DMS53 treated with DMSO at 0.1 percent for 48 hours (cell line): ENCODE data around the gene SLC35A3.
"Not testable (repeated sequence)": the region's sequence is repeated elsewhere in the genome, so short reads cannot be mapped to it uniquely, and the experiment has no call there.

Source experiments
- DNase-seq: peaks from one replicate; lab custom pipeline; 2025; ENCODE audit not compliant: unreplicated experiment; lab: John Stamatoyannopoulos, UW

Gene SLC35A3

GRCh38 chr1:100028765-100029164 is 59.0 kb downstream of the SLC35A3 start:
- no peak for DNase-seq

DNA sequence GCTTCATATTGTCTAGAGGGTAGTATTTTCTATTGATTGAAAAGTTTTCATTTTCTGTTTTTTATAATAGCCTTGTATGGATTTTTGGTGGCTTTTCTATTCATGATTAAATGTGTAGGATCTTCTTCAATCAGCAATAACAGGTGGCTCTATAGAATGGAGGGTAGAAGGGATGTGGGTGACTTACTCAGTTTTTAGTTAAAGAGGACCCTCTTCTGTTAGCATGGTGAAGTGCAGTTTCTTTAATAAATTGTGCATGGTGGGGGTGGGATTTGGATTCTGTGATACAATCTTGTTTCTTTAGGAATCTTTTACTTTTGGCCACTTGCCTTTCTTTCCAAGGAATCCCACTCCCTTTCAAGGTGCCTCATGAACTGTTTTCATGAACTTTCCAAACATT is 64.7 kb downstream of the SLC35A3 start:
- peak; percentile 25 for DNase-seq

DNA sequence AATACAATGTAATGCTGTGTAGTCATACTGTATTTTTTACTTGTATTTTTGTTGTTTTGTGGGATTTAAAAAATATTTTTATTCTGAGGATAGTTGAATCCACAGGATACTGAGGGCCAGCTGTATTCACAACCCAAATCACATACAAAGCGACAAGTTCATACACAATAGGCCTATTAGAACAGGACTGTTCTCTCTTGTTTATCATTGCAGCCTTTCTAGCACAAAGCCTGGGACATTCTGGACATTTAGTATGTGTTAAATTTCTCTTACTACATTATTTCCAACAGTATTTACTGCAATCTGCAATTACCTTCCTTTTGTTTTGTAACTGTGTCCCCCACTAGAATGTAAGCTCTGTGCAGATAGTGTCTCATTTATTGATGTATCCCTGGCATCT is 65.4 kb downstream of the SLC35A3 start:
- DNase-seq: no peak

- DNase-seq: peak; percentile 71
Observed at GRCh38 chr1:100036718-100037655, 67.2 kb downstream of the SLC35A3 start.

DNA sequence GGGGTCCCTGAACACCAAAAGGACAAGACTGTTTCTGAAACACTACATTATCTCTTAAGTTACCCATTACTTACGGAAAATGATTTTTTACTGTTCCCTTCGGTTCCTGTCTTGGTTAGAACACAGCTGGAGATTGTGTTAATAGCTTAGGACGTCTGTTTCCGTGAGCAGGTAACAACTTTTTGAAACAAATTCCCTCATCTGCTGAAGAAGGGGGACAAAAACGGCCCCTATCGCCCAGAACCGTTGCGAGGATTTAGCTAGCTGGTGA is 67.8 kb downstream of the SLC35A3 start:
- no peak for DNase-seq

DNA sequence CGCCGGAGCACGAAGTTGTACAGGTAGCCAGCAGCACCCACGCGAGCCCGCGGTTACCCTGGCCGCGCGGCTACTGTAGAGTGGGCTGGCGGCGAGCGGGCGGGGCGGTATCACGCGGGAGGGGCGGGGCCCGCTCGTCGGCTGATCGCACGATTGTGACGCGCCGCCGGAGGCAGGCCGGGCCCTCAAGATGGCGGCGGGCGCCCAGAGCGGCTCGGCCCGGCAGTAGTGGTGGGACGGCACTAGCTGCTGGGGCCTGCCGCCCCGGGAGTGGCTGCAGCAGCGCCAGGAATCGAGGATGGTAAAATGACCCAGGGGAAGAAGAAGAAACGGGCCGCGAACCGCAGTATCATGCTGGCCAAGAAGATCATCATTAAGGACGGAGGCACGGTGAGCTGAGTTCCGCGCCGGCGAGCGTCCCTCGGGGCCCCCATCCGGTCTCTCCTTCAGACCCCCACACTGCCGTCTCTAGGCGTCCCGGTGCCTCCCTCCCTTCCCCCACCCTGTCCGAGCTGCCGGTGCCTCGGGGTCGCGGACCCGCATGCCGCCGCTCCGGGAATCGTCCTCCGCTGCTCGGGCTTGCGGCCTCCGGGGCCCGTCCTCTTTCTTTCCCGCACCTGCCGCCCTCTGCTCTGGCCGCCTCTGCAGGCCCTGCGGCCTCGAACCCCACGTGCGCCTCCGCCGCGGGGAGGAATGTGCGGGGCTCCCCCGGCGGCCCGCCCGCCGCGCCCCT is 68.3 kb downstream of the SLC35A3 start:
- DNase-seq: peak; percentile 82

- DNase-seq: peak; percentile 53
Observed at GRCh38 chr1:100038660-100039287, 69.0 kb downstream of the SLC35A3 start.

- no peak for DNase-seq
Observed at GRCh38 chr1:100039591-100039990, 69.8 kb downstream of the SLC35A3 start.

DNA sequence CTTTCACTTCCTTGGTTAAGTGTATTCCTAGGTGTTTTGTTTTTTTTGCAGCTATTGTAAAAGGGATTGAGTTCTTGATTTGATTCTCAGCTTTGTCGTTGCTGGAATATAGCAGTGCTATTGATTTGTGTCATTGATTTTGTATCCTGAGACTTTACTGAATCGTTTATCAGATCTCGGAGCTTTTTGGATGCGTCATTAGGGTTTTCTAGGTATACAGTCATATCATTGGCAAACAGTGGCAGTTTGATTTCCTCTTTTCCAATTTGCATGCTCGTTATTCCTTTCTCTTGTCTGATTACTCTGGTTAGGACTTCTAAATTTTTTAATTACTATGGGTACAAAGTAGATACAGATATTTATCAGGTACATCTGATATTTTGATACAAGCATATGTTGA is 75.4 kb downstream of the SLC35A3 start:
- DNase-seq: no peak

DNA sequence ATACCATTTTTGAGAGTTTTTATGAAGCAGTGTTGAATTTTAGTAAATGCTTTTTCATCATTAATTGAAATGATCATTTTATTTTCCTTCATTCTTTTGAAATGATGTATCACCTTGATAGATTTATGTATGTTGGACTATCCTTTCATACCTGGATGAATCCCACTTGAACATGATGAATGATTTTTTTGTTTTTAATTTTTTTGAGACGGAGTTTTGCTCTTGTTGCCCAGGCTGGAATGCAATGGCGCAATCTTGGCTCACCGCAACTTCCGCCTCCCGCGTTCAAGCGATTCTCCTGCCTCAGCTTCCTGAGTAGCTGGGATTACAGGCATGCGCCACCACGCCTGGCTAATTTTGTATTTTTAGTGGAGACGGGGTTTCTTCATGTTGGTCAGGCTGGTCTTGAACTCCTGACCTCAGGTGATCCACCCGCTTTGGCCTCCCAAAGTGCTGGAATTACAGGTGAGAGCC is 77.5 kb downstream of the SLC35A3 start:
- DNase-seq: not testable (repeated sequence)

- DNase-seq: no peak
Observed at GRCh38 chr1:100050139-100050538, 80.3 kb downstream of the SLC35A3 start.

GRCh38 chr1:100051401-100051800 is 81.6 kb downstream of the SLC35A3 start:
- no peak for DNase-seq

- no peak for DNase-seq
Observed at GRCh38 chr1:100051893-100052292, 82.1 kb downstream of the SLC35A3 start.

DNA sequence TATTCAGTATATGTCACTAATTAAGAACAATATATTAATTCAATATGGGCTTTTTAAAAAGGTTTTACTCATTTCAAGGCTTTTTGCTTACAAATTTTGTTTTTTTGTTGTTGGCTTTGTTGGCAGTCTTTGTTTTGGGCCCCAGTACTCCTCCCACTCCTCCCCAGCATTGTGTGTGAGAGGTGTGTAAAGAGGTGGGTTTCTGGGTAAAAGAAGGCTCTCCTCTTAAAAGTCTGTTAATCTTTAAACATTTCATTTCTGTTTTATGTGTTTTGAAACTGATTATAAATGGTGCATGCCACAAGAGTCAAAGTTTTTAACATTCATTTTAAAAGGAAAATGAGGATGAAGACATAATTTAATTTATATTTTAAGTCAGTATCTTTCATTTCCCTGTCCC is 83.3 kb downstream of the SLC35A3 start:
- no peak for DNase-seq

DNA sequence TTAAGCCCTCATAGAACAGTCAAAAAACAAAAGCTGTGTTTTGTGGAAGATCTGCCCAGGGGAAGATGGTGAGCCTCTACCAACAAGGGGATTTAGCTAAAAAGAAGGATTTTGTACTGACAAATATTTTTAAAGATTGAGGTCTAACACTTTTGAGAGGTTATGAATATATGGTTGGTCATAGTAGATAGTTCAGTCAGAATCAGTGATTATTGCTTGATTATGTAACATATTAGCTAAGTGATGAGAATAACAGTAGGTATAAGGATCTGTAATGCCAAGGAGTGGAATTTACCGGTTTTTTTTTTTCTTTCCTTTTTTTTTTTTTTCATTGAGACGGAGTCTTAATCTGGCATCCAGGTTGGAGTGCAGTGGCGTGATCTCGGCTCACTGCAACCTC is 83.9 kb downstream of the SLC35A3 start:
- no peak for DNase-seq

DNA sequence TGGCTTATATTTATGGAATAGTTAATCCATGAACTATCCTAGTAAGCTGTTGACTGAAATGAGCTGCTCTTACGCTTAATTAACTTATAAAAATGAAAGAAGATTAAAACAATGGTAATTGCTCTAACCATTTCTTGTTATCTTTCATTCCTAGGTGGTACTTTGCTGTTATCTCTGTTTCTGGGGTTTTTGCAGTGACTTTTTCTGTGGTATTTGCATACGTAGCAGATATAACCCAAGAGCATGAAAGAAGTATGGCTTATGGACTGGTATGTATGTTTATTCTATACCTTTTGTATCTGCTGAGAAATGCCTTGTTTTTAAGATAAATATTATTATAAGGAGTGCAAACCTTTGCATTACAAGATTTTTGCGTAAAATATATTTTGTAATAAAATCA is 91.9 kb downstream of the SLC35A3 start:
- no peak for DNase-seq

DNA sequence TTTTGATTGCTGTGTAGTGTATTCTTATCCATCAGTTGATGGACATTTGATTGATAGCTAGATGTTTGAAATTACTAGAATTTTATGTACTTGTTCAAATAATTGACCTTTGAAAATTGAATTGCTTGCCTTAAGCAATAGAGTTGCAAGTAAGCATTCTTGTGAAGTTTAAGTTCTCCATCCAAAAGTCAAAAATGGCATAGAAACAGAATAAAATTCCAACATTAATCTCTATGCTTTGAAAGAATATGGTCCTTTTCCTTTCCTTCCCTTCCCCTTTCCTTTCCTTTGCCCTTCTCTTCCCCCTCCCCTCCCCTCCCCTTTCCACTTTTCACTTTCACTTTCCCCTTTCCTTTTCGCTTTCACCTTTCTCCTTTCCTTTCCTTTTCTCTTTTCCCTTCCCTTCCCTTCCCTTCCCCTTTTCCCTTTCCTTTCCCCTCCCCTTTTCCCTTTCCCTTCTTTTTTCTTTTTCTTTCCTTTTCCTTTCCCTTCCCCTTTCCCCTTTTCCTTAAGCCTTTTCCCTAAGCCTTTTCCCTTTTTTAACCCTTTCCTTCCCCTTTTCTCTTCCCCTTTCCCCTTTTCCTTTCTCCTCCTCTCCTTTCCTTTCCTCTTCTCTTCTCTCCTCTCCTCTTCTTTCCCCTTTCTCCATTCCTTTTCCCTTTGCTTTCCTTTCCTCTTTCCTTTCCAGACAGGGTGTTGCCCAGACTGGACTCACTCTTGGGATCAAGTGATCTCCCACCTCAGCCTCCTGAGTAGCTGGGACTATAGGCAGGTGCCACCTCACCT is 95.6 kb downstream of the SLC35A3 start:
- DNase-seq: no peak

- DNase-seq: no peak
Observed at GRCh38 chr1:100065969-100066227, 96.1 kb downstream of the SLC35A3 start.

- DNase-seq: no peak
Observed at GRCh38 chr1:100070201-100070939, 100.6 kb downstream of the SLC35A3 start.

- DNase-seq: no peak
Observed at GRCh38 chr1:100073531-100073930, 103.7 kb downstream of the SLC35A3 start.
